Measurements from ENCODE around the gene TCF7L2.

Gene TCF7L2

DNA sequence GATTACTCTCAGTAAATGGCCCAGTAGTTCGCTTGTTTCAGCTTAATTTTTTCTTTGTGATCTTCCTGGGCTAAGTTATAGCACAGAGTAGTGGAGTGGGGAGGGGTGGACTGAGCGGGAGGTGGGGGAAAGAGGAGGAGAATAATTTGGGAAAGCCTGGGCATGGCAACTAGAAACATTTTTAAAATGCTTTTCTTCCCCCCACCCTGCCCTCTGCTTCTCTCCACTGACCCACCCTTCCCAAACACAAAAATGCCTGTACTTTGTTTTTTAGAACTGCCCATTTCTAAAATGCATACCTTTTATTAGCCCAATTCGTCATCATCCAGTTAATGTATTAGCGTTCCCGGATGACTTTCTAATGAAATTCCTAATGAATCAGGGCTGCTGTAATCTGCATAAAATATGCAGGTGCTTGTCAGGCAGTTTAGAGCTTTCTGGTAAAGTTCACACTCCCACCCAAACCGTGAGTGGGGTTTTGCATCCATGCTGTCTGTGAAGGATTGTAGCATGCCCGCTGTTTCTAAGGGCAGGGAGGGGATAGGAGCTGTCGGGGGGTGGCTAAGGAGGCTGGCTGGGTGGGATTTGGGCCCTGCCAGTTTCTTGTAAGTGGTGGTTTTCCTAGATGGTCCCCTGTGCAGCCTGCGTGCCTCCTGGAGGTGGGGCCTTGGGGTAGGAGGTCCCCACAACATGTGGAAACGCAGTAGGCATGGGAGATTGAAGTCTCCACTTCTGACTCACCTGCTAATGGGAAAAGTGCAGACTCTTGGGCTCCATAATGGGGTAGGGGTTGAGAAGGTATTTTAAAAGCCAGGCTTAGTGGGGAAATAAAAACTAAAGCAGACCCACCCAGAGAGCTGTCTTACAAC, 190.3 kb downstream of the TCF7L2 start:
- TF ChIP-seq, protein P1, sequence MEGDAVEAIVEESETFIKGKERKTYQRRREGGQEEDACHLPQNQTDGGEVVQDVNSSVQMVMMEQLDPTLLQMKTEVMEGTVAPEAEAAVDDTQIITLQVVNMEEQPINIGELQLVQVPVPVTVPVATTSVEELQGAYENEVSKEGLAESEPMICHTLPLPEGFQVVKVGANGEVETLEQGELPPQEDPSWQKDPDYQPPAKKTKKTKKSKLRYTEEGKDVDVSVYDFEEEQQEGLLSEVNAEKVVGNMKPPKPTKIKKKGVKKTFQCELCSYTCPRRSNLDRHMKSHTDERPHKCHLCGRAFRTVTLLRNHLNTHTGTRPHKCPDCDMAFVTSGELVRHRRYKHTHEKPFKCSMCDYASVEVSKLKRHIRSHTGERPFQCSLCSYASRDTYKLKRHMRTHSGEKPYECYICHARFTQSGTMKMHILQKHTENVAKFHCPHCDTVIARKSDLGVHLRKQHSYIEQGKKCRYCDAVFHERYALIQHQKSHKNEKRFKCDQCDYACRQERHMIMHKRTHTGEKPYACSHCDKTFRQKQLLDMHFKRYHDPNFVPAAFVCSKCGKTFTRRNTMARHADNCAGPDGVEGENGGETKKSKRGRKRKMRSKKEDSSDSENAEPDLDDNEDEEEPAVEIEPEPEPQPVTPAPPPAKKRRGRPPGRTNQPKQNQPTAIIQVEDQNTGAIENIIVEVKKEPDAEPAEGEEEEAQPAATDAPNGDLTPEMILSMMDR (IDR thresholded peaks at IDR 0.05) = no peak

DNA sequence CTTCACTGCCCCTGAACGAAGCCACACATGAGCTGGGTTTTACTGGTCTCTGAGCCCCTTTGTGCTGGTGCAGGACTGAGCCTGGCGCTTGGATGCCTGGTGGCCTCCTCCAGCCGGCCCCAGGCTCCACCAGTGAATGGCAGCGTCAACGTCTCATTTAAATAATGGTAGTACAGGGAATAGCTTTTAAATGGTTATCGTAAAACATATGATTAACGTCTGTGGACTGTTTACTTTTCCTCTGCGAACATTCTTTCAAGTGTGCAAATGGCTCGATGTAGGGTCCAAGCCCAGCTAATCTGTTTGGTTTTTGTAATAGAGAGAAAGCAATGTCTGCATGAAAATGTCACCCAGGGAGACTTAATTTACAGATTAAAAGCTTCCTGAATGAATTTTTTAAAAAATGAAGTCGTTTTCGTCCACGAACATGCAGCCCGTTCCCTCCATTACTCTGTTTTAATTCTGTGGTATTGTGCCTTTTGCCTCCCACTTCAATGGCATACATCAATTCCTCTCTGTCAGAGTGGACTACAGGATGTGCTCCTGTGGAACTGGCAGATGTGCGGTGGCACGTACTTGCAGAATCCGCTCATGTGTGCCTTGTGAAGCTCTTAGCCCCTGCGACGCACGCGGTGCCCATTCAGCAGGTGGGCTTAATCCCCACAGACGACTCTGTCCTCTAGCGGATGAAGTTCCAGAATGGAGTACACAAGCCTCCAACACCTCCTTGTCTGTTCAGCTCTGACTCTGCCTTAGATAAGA, 192.7 kb downstream of the TCF7L2 start:
- TF ChIP-seq, protein P1 (IDR thresholded peaks at IDR 0.05) = no peak

DNA sequence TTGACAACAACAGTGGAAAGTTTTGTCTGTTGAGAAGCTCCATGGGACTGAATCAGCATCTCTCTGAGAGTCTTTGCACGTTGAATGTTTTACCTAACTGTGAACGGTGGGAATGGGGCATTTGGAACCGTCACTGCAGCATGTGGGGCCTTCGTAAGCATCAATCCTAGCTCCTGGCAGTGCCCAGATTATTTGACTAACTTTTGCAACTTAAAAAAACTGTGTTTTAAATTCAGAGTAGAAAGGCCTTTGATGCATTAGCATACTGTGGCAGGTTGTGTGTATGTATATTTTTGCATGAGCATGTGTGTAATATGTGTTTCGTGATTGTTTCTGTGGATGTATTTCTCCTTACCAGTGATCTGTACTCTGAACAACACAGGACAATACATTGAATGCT, 194.5 kb downstream of the TCF7L2 start:
- TF ChIP-seq, protein P1 (IDR thresholded peaks at IDR 0.05) = no peak

DNA sequence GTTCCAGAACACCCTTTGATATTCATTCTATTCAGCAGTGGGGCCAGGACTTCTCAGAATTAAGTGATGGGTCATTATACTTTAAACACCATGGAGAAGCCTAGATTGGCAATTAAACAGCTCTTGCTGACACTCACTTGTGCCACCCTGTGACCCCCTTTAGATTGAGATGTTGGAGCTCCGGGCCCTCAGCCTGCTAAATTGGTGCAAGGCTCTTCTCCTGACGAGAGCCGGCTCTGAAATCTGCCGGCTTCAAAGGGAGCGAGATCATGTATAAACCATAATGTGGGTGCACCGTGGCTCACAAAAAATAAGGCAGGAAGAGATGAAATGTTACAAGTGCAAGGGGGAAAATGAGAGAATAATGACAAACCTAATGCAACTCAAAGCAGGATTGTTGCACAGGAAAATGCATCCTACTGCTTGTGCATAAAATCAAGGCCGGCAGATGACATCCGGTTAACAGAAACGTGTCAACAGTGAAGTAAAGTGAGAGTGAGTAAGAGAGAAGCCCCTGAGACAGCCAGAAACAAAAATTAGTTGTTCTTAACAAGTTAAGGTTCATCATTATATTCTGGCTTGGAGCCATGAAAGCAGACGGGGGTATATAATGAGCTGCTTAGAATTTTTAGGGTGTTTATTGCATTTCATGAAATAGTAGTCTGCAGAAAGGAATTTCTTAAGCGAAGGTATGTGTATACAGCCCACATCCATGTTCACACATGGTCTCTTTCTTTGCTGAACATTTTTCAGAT, 198.2 kb downstream of the TCF7L2 start:
- TF ChIP-seq, protein P1 (IDR thresholded peaks at IDR 0.05) = no peak

DNA sequence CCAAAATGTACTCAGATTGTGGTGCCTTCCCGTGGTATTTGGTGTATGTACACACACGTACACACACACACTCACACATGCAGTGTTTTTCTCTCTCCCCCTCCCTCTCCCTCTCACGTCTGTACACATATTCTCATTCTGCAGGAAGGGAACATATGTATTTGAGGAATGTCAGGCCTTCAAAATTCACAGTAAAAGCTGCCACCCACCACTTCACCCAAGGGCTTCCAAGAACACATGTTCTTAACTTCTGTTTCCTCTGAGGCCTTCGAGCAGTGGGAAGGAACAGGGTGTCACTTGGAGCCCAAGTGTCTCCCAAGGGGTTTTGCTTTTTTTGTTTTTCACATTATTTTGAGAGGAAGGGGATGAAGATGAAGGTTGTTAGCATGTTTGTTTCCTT, 198.9 kb downstream of the TCF7L2 start:
- TF ChIP-seq, protein P1 (IDR thresholded peaks at IDR 0.05) = no peak

DNA sequence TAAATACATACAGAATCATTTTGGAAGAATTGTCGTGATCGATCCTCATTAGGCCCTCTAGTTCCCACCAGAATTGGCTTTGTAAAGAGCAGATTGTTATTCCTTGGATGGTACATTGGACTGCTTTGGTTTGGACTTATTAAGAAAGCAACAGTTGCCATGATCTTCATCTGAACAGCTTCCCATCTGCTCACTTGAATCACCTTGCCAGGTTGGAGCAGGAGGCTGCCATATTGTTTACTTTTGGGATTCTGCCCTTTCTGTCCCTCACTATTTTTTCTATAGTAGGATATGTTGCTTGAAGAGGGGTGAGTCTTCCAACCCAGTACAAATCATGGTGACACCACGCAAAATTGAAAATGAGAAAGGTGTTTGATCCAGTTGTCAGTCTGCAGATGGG, 199.6 kb downstream of the TCF7L2 start:
- TF ChIP-seq, protein P1 (IDR thresholded peaks at IDR 0.05) = no peak

DNA sequence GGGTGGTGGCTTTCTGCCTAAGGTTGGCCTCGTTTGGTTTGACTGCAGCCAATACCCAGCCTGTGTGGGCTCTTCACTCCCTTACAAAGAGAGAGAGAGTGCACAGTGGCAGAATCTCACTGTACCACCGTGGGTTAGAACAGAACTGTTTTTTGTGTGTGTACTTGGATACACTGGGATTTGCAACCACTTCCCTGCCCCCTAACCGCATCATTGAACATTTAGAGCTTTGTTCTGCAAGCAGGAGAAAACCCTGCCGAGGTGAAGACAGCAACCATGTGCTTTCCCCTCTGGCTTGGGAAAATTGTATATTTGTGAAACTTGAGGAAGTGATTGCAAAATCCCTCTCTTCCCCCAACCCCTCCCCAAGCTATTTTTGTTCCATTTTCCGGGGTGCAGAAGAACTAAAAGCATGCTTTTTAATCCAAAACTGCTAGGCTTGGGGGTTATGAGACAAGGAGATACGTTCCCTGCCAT, 201.2 kb downstream of the TCF7L2 start:
- TF ChIP-seq, protein P1 (IDR thresholded peaks at IDR 0.05) = no peak

Data from LNCAP (cell line).